HG03460 (cell line): Measurements from ENCODE around the gene MUC6.

Source experiments
- ATAC-seq: cut with Tn5 transposase; IDR thresholded peaks from one replicate; pipeline ENCODE4 v1.9.1; 2021; ENCODE audit not compliant: unreplicated experiment

Gene MUC6

DNA sequence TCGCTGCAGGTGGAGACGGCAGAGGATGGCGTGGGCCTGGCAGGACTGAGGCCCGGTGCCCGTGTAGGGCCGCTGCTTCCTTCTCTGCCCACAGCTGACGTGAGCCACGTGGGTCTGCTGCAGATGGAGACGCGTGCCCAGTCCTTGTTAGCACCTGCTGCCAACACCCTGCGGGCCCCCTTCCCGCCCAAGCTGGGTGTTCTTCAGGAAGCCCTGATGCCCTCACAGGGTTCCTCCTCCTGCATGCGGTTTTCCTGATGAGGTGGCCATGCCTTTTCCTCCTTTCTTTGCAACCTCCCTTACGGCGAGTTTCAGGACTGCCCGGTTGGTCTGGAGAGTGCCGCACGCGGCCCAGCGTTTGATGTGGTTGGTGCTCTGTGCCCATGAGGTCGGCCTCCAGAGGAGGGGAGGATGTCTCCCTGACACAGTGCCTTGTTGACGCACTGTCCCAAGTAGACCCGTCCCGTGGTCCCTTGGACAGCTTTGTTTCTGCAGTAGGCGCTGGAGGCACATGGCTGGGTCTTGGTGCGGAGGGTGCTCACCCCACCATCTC is 66.1 kb downstream of the MUC6 start:
- no peak for ATAC-seq

DNA sequence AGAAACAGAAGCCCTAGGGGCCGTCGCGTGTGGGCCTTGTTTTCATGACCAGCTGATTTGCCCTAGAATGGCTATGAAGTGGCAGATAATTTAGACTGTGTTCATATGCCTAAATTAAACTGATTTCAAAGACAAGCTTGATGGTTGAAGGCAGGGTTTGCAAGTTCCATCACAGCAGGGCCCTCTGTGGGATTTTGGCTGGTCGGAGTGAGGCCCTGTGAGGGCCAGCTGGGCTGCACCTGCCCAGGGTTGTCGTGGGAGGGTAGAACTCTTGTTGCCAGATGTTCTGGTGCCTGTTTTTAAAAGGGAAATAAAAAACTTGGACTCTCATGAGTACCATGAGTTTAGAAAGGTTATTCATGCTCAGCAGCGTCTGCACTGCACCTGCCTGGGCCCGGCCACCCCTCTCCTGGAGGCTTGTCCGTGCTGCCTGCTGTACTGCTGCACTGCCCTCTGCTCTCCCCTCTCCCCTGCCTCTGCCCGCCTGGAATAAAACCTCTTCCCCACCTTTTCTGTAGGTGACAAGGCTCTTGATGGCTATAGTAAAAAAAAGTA is 66.8 kb downstream of the MUC6 start:
- no peak for ATAC-seq

DNA sequence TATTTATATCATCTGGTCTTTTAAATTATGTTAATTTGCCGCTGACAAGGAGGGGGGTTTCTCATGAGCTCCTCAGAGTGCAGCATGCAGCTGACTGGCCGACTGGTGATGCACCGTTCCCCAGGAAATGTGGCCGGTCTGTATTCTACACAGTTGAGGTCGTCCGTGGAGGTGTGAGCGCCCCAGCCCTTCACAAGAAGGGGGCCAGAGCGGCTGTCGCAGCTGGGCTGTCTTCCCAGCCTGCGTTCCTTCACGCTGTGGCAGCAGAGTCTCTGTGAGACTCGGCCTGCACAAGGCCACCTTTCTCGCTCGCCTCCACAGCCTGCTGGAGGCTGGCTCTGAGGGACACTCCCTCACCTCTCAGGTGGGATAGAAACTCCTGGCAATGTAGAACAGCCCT is 67.7 kb downstream of the MUC6 start:
- no peak for ATAC-seq

DNA sequence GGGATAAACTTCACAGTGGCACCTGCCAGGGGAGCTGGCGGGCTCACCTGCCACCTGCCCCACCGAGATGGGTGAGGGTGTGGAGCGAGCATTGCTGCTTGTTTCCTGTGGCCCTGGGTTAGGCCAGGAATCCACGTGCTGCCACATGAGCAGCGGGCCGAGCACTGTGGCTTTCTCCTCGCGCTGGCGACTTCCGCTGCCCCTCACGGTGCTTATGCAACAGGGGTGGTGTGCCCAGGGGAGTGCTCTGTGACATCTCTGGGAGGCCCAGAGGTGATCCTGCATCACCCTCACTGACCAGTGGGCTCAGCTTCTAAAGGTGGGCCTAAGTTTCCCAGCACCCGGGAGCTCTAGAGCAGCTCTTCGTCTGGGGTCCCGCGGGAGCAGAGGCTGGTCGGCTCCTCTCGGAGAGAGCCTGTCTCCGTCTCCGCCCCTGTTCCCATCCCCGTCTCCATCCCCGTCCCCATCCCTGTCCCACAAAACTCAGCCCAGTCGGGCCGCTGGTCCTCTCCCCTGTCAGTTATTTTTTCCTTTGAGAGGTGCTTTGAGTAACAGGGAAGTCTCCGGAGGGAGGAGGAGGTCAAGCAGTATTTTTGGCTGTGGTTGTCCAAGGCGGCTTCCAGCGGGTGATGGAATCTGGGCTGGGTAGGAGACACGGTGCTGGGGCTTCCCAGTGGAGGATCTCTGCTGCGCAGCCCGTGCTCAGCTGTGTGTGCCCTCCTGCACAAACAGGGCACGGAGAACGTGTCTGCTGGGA is 68.3 kb downstream of the MUC6 start:
- ATAC-seq, result no peak

DNA sequence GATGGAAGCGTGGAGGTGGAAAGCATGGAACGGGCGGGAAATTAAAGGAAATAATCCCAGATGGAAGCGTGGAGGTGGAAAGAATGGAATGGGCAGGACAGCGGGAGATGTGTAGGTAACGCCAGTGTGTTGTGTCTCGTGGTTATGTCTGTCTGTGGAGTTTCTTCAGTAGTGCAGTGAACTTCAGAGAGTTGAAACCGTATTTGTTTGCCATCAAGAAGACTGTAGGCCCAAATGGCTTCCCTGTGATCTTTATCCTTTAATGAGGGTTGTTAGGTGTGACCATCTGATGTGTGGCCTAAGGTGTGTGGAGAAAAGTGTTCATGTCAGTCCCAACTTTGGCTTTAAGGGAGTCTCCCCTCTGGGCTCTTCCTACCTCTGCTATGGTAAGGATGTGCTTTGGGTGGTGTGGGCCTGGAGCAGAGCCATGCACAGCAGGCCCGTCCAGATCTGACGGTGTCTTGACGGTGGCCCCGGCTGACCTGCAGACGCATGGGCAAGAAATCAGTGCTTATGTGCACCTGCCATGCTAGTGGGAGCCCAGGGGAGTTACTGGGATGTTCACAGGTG is 71.2 kb downstream of the MUC6 start:
- ATAC-seq, result no peak

DNA sequence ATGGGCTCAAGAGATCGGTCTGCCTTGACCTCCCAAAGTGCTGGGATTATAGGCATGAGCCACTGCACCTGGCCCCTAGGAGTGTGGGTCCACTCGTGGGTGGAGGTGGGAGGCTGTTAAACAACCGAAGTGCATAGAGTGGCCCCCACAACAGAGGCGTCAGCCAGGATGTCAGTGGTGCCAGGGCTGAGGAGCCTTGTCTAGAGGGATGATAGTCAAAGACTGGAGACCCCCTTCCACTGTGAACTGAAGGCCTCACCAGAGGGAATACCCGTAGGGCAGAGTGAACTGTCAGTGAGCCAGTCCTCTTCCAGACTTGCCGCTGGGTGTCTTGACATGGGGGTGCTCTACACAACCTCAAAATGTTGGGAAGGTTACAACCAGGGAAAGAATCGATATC is 72.7 kb downstream of the MUC6 start:
- ATAC-seq, result no peak
